Measurements from ENCODE around the gene TAGLN.

TAGLN gene

DNA sequence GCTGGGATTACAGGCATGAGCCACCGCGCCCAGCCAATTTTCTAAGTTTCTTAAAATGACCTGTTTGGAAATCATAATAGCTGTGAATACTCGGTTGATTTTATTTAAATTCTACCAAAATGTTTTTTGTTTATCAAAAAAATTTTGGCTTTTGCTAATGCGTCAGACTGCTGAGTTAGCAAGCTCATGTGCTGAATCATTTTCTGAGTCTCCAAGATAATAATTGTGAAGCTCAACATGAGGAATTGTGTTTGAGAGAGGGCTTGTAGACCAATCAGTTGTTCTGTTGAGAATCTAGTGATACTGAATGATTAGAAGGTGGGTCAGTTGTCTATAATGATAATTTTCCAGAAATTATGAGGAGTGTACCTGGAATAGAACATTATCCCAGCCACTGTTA, 49.2 kb downstream of the TAGLN start:
- no peak for DNase-seq (ENCODE audit: low read depth)
- TF ChIP-seq, protein P1, sequence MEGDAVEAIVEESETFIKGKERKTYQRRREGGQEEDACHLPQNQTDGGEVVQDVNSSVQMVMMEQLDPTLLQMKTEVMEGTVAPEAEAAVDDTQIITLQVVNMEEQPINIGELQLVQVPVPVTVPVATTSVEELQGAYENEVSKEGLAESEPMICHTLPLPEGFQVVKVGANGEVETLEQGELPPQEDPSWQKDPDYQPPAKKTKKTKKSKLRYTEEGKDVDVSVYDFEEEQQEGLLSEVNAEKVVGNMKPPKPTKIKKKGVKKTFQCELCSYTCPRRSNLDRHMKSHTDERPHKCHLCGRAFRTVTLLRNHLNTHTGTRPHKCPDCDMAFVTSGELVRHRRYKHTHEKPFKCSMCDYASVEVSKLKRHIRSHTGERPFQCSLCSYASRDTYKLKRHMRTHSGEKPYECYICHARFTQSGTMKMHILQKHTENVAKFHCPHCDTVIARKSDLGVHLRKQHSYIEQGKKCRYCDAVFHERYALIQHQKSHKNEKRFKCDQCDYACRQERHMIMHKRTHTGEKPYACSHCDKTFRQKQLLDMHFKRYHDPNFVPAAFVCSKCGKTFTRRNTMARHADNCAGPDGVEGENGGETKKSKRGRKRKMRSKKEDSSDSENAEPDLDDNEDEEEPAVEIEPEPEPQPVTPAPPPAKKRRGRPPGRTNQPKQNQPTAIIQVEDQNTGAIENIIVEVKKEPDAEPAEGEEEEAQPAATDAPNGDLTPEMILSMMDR (conservative IDR thresholded peaks at IDR 0.05; ENCODE audit: low read length) = no peak
- no peak overlapping the region for H3K4me3 ChIP-seq (ENCODE audit: low read length)

DNA sequence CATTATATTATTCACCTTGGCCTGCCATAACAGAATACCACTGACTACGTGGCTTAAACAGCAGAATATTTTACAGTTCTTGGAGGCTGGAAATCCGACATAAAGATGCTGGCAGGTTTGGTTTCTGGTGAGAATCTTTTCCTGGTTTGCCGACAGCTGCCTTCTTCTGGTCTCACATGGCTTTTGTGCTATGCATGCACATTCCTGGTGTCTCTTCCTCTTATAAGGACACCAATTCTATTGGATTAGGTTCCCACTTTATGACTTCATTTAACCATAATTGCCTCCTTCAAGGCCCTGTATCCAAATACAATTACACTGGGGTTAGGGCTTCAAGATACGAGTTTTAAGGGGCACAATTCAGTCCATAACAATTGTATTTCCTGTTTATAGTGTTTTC, 50.4 kb downstream of the TAGLN start:
- no peak for DNase-seq (ENCODE audit: low read depth)
- TF ChIP-seq, protein P1 (conservative IDR thresholded peaks at IDR 0.05; ENCODE audit: low read length) = no peak
- no peak overlapping the region for H3K4me3 ChIP-seq (ENCODE audit: low read length)

DNA sequence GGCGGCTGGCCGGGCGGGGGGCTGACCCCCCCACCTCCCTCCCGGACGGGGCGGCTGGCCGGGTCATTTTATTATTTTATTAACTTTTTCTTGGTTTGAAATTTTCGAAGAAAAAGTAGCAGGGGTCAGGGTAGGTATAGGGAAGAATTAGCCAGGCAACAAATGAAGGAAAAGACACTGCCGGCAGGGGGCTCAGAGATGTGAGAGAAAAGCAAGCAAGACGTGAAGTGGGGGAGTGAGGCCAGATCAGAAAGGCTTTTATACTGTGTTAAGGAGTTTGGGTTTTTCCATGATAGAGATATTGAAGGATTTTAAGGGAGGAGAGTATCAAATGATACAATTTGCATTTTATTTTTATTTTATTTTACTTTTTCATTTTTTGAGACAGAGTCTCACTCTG, 52.3 kb downstream of the TAGLN start:
- TF ChIP-seq, protein P1 (conservative IDR thresholded peaks at IDR 0.05; ENCODE audit: low read length) = no peak
- DNase-seq (ENCODE audit: low read depth) = no peak

DNA sequence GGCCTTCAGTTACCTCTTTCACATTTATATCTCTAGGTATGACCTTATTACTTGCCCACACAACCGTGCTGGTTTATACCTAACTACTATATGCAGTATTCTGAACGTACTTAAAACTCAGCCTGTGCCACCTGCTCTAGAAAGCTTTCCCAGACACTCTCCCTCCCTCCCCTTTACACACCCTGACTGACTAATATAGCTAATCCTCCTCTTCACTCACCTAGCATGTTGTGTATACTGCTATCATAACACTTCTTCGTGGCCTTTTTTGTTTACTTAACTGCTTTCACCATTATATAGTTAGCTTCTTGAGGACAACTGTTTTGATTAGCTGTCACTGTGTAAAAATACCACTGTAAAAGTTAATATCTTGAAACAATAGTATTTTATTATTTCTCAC, 56.8 kb downstream of the TAGLN start:
- TF ChIP-seq, protein P1 (conservative IDR thresholded peaks at IDR 0.05; ENCODE audit: low read length) = no peak
- no peak for DNase-seq (ENCODE audit: low read depth)
- H3K4me3 ChIP-seq (ENCODE audit: low read length) = no peak overlapping the region

More for the DNA sequence above, 52.3 kb downstream of the TAGLN start:
- H3K4me3 ChIP-seq (ENCODE audit: low read length) = no peak overlapping the region

DNA sequence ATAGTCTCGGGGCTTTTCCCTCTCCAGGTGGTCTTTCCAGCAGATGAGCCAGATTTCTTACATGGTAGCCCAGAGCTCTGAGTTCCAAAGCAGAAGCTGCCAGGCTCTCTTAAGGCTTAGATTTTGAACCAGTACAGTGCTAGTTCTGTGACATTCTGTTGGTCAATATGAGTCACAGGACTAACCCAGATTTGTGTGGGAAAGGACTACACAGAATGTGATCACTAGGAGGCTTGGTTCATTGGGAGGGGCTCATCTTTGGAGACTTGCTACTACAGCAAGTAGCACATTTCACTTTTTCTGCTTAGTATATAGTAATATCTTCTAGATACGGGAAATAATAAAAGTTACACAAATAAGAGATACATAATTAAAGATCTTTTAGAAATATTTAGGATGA, 57.4 kb downstream of the TAGLN start:
- H3K4me3 ChIP-seq (ENCODE audit: low read length) = no peak overlapping the region
- peak; percentile 35 for DNase-seq (ENCODE audit: low read depth)
- TF ChIP-seq, protein P1 (conservative IDR thresholded peaks at IDR 0.05; ENCODE audit: low read length) = no peak

All from AG10803 (cell line).